ENCODE measurements around the gene SLC1A3.

Gene SLC1A3

DNA sequence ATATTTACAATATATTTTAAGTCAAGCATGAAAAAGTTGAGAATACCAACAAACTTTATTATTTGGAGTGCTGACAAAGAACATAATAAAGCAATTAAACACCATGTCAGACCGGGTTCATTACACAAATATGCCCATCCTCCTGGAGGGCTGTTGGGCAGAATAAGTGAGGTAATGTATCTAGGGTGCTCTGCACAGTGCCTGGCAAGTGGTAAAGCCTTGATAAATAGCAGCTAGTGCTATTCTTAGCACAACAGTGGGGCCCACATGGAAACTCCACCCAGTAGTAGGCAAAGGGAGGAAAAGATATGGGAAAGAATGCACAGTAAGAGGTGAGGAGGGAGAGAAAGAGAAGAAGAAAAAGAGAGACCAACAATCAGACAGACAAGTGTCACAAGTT is 97.7 kb downstream of the SLC1A3 start:
- no peak for DNase-seq (ENCODE audit: low read depth in 2 of 2)
- TF ChIP-seq, protein P1, sequence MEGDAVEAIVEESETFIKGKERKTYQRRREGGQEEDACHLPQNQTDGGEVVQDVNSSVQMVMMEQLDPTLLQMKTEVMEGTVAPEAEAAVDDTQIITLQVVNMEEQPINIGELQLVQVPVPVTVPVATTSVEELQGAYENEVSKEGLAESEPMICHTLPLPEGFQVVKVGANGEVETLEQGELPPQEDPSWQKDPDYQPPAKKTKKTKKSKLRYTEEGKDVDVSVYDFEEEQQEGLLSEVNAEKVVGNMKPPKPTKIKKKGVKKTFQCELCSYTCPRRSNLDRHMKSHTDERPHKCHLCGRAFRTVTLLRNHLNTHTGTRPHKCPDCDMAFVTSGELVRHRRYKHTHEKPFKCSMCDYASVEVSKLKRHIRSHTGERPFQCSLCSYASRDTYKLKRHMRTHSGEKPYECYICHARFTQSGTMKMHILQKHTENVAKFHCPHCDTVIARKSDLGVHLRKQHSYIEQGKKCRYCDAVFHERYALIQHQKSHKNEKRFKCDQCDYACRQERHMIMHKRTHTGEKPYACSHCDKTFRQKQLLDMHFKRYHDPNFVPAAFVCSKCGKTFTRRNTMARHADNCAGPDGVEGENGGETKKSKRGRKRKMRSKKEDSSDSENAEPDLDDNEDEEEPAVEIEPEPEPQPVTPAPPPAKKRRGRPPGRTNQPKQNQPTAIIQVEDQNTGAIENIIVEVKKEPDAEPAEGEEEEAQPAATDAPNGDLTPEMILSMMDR (IDR thresholded peaks at IDR 0.05; ENCODE audit: low read depth, low read length), result no peak
- no peak overlapping the region for H3K4me3 ChIP-seq (replicated peaks in 1 of 2; ENCODE audit: low read depth in 2 of 2, low read length in 2 of 2)

DNA sequence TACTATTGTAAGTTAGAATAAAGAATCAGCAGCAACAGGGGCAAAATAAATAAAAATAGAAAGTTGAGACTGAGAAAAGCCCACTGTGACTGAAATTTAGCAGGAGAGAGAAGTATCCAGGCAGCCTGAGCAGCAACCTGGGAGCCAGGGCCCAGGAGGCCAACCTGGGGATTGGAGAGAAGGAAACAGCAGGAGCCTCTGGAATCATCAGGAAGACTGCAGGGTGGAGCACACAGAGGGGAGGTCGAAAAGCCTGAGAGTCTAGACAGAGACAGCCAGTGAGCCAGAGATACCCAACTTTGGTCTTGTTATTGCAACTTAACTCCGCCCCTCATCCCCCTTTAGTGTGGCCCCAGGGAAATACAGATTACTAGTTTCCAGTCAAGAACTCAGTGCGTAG is 98.6 kb downstream of the SLC1A3 start:
- no peak overlapping the region for H3K4me3 ChIP-seq (replicated peaks in 1 of 2; ENCODE audit: low read depth in 2 of 2, low read length in 2 of 2)
- TF ChIP-seq, protein P1 (IDR thresholded peaks at IDR 0.05; ENCODE audit: low read depth, low read length), result no peak

DNA sequence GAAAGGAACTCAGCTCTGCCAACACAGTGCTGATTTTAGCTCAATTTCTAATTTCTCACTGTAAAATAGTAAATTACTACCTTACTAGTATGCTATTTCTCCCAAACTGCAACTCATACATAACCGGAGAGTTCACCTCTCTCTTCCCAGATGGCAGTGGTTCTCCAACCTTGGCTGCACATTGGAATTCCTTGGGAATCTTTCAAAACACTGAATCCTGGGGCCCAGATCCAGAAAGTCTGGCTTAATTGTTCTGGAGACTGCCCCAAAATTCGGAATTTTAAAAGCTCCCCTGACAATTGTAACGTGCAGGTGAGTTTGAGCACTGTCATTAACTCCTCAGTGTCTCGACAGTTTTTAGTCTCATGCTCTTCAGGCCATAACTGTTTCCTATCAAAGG is 100.3 kb downstream of the SLC1A3 start:
- TF ChIP-seq, protein P1 (IDR thresholded peaks at IDR 0.05; ENCODE audit: low read depth, low read length), result no peak

More for the DNA sequence above, 98.6 kb downstream of the SLC1A3 start:
- DNase-seq (ENCODE audit: low read depth in 2 of 2), result no peak

DNA sequence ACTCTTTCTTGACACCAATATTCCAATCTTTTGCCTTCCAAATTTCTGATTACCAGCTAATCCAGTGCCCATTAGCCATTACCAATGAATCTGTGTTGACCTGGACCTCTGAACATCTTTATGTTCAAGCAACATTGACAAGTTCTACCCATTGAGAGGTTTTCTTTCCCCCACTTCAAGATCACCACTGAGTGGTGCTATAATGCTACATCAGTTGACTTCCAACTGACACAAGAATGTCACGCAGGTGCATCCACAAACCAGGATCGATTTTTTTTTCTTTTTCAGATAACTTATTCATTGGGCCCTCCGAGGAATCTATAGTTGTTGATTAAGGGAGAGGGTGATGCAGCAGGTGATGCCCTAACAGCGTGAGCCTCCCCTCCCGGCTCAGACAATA is 102.6 kb downstream of the SLC1A3 start:
- no peak for DNase-seq (ENCODE audit: low read depth in 2 of 2)
- TF ChIP-seq, protein P1 (IDR thresholded peaks at IDR 0.05; ENCODE audit: low read depth, low read length), result no peak
- H3K4me3 ChIP-seq (replicated peaks in 1 of 2; ENCODE audit: low read depth in 2 of 2, low read length in 2 of 2), result no peak overlapping the region

More for the DNA sequence above, 100.3 kb downstream of the SLC1A3 start:
- no peak overlapping the region for H3K4me3 ChIP-seq (replicated peaks in 1 of 2; ENCODE audit: low read depth in 2 of 2, low read length in 2 of 2)
- no peak for DNase-seq (ENCODE audit: low read depth in 2 of 2)

DNA sequence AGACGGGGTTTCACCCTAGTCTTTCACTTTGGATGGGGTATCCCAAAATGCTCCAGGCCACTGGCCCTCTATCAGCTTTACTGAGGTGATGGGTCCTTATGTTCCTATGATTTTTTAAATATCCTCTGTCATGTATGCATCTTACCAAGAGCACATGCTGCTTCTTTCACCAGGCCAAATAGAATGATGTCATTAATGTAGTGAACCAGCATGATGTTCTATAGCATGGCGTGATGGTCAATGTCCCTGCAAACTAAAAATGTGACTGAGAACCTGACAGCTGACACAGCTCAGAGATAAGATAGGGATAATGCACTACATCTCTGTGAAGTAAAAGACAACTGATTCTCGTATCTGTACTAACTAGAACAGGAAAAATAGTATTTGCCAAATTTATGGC is 103.6 kb downstream of the SLC1A3 start:
- TF ChIP-seq, protein P1 (IDR thresholded peaks at IDR 0.05; ENCODE audit: low read depth, low read length), result no peak
- no peak overlapping the region for H3K4me3 ChIP-seq (replicated peaks in 1 of 2; ENCODE audit: low read depth in 2 of 2, low read length in 2 of 2)
- DNase-seq (ENCODE audit: low read depth in 2 of 2), result no peak

DNA sequence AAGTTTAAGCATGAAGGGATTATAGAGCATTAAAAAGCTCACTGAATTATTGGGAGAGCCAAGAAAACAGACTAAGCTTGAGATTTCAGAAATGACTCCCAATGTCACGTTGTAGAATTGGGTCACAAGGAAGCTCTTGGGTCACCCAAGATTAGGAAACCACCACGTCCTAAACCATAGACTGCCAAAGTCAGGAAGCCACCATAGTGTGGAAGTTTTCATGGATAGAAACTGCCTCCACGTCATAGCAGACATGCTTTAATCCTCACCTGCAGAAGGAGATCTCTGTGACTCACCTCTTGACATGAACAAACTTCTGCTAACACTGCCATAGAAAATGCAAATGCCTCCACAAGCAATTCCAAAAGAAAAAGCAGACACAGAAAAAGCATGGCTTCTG is 106.3 kb downstream of the SLC1A3 start:
- TF ChIP-seq, protein P1 (IDR thresholded peaks at IDR 0.05; ENCODE audit: low read depth, low read length), result no peak
- no peak for DNase-seq (ENCODE audit: low read depth in 2 of 2)
- H3K4me3 ChIP-seq (replicated peaks in 1 of 2; ENCODE audit: low read depth in 2 of 2, low read length in 2 of 2), result no peak overlapping the region

DNA sequence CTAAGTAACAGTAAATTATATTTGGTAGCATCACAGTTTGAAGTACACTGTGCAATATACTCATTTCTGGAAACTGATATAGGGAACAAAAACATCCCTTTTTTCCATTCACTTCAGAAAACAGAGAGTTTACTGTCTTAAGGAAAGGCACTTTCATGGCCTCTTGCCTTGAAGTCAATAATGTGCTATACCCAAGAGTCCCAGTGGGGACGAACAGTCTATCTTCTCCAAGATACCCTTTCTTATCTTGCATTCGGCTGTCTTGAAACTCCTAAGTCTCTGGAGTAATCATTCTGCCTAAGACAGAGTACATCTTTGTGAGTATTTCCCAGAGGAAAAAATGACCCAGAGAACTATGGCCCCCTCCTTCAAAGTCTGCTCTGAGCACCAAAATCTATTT is 107.1 kb downstream of the SLC1A3 start:
- no peak overlapping the region for H3K4me3 ChIP-seq (replicated peaks in 1 of 2; ENCODE audit: low read depth in 2 of 2, low read length in 2 of 2)
- no peak for DNase-seq (ENCODE audit: low read depth in 2 of 2)
- TF ChIP-seq, protein P1 (IDR thresholded peaks at IDR 0.05; ENCODE audit: low read depth, low read length), result no peak
